ENCODE data around the gene GRIA4.

GRIA4 gene

DNA sequence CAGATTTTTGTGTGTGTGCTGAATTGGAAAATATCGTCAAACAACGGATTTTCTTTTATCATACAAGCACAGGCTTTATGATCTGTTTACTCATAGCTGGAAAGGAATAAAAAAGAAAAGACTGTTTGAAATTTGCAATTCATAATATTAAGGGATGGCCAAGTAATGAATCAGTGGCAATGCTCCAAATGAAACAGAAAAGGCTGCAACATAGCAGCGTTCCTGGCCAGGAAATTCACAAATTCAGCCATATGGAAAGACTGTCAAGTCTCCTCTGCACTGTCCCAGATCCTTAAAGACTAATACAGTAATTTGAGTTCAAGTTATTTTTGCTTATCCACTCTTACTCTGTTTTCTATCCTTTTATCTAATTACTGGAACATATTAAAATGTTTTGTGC lies 313.9 kb downstream of the GRIA4 start:
- TF ChIP-seq, protein P1, sequence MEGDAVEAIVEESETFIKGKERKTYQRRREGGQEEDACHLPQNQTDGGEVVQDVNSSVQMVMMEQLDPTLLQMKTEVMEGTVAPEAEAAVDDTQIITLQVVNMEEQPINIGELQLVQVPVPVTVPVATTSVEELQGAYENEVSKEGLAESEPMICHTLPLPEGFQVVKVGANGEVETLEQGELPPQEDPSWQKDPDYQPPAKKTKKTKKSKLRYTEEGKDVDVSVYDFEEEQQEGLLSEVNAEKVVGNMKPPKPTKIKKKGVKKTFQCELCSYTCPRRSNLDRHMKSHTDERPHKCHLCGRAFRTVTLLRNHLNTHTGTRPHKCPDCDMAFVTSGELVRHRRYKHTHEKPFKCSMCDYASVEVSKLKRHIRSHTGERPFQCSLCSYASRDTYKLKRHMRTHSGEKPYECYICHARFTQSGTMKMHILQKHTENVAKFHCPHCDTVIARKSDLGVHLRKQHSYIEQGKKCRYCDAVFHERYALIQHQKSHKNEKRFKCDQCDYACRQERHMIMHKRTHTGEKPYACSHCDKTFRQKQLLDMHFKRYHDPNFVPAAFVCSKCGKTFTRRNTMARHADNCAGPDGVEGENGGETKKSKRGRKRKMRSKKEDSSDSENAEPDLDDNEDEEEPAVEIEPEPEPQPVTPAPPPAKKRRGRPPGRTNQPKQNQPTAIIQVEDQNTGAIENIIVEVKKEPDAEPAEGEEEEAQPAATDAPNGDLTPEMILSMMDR (IDR thresholded peaks at IDR 0.05; ENCODE audit: control extremely low read depth, extremely low read depth, low read depth, missing control alignments) = no peak
- DNase-seq (ENCODE audit: extremely low spot score) = no peak
- POLR2A ChIA-PET = no interaction called here
- CTCF ChIA-PET = no interaction called here

DNA sequence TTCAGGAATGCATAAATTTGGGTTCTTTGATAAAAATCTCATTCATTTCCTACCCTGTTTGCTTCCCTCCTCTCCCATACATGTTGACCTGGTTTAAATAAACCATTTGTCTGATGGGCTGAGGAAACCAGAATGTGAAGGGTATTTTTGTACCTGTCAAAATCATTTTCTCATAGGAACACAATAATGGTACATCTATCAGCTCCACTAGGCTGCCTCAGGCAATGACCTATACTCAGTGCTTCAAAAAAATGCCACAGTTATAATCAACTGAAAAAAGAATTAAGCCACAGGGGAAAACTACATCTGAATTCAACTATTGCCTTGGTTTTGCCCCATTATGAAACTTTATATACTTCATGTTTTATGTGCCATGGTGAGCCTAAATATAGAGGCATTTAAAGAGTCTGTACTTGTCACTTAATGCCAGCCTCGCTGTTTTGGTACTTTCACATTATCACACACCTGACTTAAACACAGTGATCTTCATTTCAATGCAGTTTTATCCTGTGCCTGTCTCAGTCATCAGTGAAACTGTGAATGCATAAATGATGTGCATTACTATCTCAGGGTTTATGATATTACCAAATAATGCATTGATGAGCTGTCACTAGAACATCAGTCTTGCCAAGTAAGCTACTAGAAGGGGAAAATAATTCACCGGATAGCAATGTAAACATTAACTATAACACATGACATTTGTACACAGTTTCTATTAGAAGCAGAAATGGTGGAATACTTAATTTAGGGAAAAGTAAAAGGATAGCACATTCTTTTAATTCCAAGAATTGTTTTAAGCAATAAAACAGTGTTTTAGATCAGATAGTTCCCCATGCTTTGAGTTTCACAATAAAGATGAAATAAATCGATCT lies 319.4 kb downstream of the GRIA4 start:
- TF ChIP-seq, protein P1 (IDR thresholded peaks at IDR 0.05; ENCODE audit: control extremely low read depth, extremely low read depth, low read depth, missing control alignments) = no peak
- ChIA-PET CTCF (interaction anchor here (1.4 kb wide), 1 partner anchor 18 kb away, joined by 3 read pairs; no protein-coding TSS in a partner anchor), POLR2A (no interaction called here)
- no peak for DNase-seq (ENCODE audit: extremely low spot score)

DNA sequence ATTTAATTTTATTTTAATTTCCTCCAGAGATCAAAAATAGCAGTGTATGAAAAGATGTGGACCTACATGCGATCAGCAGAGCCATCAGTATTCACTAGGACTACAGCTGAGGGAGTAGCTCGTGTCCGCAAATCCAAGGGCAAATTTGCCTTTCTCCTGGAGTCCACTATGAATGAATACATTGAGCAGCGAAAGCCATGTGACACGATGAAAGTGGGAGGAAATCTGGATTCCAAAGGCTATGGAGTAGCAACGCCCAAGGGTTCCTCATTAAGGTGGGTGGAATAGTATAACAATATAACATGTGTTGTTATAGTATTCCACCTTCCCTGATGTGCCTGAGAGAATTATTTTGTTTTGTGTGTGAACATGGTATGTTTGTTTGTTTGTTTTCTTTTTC lies 323.8 kb downstream of the GRIA4 start:
- CTCF ChIA-PET = no interaction called here

DNA sequence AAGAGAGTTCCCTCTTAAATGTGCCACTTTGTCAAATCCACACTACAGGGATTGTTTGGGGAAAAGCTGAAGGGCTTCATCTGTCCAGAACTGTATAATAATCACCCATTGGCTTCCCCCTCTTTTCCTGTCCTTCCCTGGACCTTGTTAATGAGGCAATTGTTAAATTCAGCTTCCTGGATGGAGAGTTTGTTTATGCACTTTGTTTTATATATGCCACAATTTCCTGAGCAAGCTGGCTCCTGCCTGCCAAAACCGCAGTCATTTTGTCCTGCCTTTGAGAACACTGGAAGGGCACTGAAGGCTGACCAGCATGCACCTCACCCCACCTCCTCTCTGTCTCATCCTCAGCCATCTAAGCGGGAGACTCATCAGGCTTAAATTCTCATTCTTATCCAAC lies 325.9 kb downstream of the GRIA4 start:
- ChIA-PET POLR2A (no interaction called here), CTCF (no interaction called here)
- DNase-seq (ENCODE audit: extremely low spot score) = no peak
- TF ChIP-seq, protein P1 (IDR thresholded peaks at IDR 0.05; ENCODE audit: control extremely low read depth, extremely low read depth, low read depth, missing control alignments) = no peak

More for the DNA sequence above, 323.8 kb downstream of the GRIA4 start:
- no peak for DNase-seq (ENCODE audit: extremely low spot score)
- TF ChIP-seq, protein P1 (IDR thresholded peaks at IDR 0.05; ENCODE audit: control extremely low read depth, extremely low read depth, low read depth, missing control alignments) = no peak
- POLR2A ChIA-PET = no interaction called here

DNA sequence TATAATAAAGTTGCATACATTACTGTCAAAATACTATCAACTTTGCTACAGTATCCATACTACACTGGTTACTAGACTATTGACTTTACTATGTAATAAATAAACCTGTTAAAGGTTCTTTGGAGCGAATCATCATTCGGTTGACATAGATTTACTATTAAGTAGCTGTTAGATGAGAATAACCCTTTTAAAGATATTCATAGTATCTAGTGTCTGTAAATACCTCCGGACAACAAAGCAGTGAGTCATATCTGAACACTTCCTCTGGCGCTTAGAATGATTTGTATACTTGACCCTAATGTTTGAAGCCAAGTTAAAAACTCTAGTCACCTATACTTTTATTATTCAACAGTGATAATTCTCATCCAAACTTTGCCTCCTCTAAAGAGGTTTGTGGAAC lies 327.5 kb downstream of the GRIA4 start:
- POLR2A ChIA-PET = no interaction called here
- CTCF ChIA-PET = no interaction called here
- DNase-seq (ENCODE audit: extremely low spot score) = no peak
- TF ChIP-seq, protein P1 (IDR thresholded peaks at IDR 0.05; ENCODE audit: control extremely low read depth, extremely low read depth, low read depth, missing control alignments) = no peak

DNA sequence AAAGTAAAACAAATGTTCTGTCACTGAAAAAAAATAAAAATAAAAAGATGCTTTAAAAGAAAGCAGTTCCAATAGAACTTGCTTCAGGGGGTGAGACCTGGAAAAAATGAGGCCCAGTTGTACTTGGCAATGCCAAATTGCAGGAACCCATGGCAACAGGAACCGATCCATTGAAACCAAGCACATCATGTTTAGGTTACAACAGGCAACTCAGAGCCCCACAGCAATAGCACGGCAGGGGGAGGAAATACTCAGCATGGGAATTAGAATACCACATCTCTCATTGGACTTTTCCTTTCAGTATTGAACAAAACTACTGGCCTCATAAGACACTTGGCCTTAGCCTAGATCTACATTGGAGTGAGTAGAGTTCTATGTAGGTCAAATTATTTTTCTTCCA lies 327.9 kb downstream of the GRIA4 start:
- ChIA-PET POLR2A (no interaction called here), CTCF (no interaction called here)
- TF ChIP-seq, protein P1 (IDR thresholded peaks at IDR 0.05; ENCODE audit: control extremely low read depth, extremely low read depth, low read depth, missing control alignments) = no peak
- no peak for DNase-seq (ENCODE audit: extremely low spot score)

All from GM10248 (cell line).